Measurements from ENCODE around the gene SLC6A7. TPM values are rescaled to one million over a fixed set of nuclear protein-coding genes. Genes with fewer than 3 reads are reported as not detected.

Gene SLC6A7
- total RNA-seq, 2 donors from 2014 or later: not detected

- ATAC-seq: no peak
- no peak for DNase-seq
- intact Hi-C loops (cut with DNase I): no loop called here
Measured at GRCh38 chr5:150154618-150155128, 35.2 kb upstream of the SLC6A7 start.

GRCh38 chr5:150155258-150156026, 34.4 kb upstream of the SLC6A7 start, which contains the start of gene PDGFRB:
Gene PDGFRB, minus strand, starts transcription at chr5:150155845. Its CDS starts 18,798 bp downstream, at chr5:150137047.
- DNase-seq (peak; percentile 90), ATAC-seq (peak; percentile 83 to 84)
- intact Hi-C loops (cut with DNase I): no loop called here

- DNase-seq (peak; percentile 58), ATAC-seq (no peak)
- intact Hi-C loops (cut with DNase I): no loop called here
Measured at GRCh38 chr5:150156027-150156368, 33.9 kb upstream of the SLC6A7 start.

GRCh38 chr5:150156540-150156939, 33.3 kb upstream of the SLC6A7 start:
- DNase-seq (no peak), ATAC-seq (no peak)
- intact Hi-C loops (cut with DNase I): no loop called here

GRCh38 chr5:150157168-150157567, 32.7 kb upstream of the SLC6A7 start:
- intact Hi-C loops (cut with DNase I): no loop called here

GRCh38 chr5:150158170-150158949, 31.5 kb upstream of the SLC6A7 start:
- no peak for ATAC-seq
- DNase-seq: no peak
- intact Hi-C loops (cut with DNase I): no loop called here

More at GRCh38 chr5:150157168-150157567, 32.7 kb upstream of the SLC6A7 start:
- ATAC-seq: no peak
- DNase-seq: no peak

- DNase-seq: no peak
- ATAC-seq: no peak
- intact Hi-C loops (cut with DNase I): no loop called here
Measured at GRCh38 chr5:150159031-150159430, 30.8 kb upstream of the SLC6A7 start.

GRCh38 chr5:150159741-150160179, 30.1 kb upstream of the SLC6A7 start:
- intact Hi-C loops (cut with DNase I): loop anchor here in 1 of 2 donors (5.0 kb wide), 1 partner anchor 58 kb away; no protein-coding TSS in a partner anchor
- peak; percentile 80 for DNase-seq
- ATAC-seq: peak; percentile 15 to 22

- DNase-seq (no peak), ATAC-seq (no peak)
- intact Hi-C loops (cut with DNase I): loop anchor here (1.0 to 5.0 kb wide), 2 partner anchors 57 to 58 kb away; no protein-coding TSS in a partner anchor
Measured at GRCh38 chr5:150160448-150161081, 29.3 kb upstream of the SLC6A7 start.

- intact Hi-C loops (cut with DNase I): loop anchor here (1.0 to 5.0 kb wide), 2 partner anchors 56 to 57 kb away; no protein-coding TSS in a partner anchor
- peak; percentile 35 to 62 for ATAC-seq
- peak; percentile 82 for DNase-seq
Measured at GRCh38 chr5:150161242-150162141, 28.4 kb upstream of the SLC6A7 start.

- DNase-seq: no peak
- ATAC-seq: no peak
- intact Hi-C loops (cut with DNase I): loop anchor here in 1 of 2 donors (5.0 kb wide), 1 partner anchor 55 kb away; no protein-coding TSS in a partner anchor
Measured at GRCh38 chr5:150162142-150162513, 27.7 kb upstream of the SLC6A7 start.

GRCh38 chr5:150163035-150163434, 26.8 kb upstream of the SLC6A7 start:
- no peak for ATAC-seq
- intact Hi-C loops (cut with DNase I): loop anchor here in 1 of 2 donors (5.0 kb wide), 1 partner anchor 54 kb away; no protein-coding TSS in a partner anchor

GRCh38 chr5:150163547-150164059, 26.3 kb upstream of the SLC6A7 start:
- ATAC-seq (peak; percentile 48), DNase-seq (peak; percentile 82)
- intact Hi-C loops (cut with DNase I): loop anchor here in 1 of 2 donors (5.0 kb wide), 1 partner anchor 54 kb away; no protein-coding TSS in a partner anchor

More at GRCh38 chr5:150163035-150163434, 26.8 kb upstream of the SLC6A7 start:
- DNase-seq: no peak

GRCh38 chr5:150164211-150164980, 25.5 kb upstream of the SLC6A7 start:
- intact Hi-C loops (cut with DNase I): loop anchor here in 1 of 2 donors (5.0 kb wide), 1 partner anchor 53 kb away; no protein-coding TSS in a partner anchor
- DNase-seq (no peak), ATAC-seq (no peak)

- no peak for DNase-seq
- intact Hi-C loops (cut with DNase I): no loop called here
- no peak for ATAC-seq
Measured at GRCh38 chr5:150166037-150166649, 23.7 kb upstream of the SLC6A7 start.

- DNase-seq (no peak), ATAC-seq (no peak)
- intact Hi-C loops (cut with DNase I): no loop called here
Measured at GRCh38 chr5:150166650-150167511, 23.0 kb upstream of the SLC6A7 start, which contains the start of gene CDX1. Gene CDX1, plus strand, starts transcription at chr5:150166778. Its CDS starts 99 bp downstream, at chr5:150166877.

Data from left cardiac atrium (tissue), 4 donors.